Loucy (cell line): Measurements from ENCODE around the gene SNX7.

Source experiments
- H2AFZ ChIP-seq: fragments of 200-600 bp; sonication (generic); 2 replicates; pipeline ENCODE4 v1.6.0; 2016; ENCODE audit warnings: antibody characterized with exemption, mild to moderate bottlenecking, low read length, moderate library complexity
- H3F3A ChIP-seq: fragments of 200-600 bp; 2 replicates; pipeline ENCODE4 v1.6.0; 2016; ENCODE audit warnings: antibody characterized with exemption, low read depth, mild to moderate bottlenecking
- H3K27me3 ChIP-seq: fragments of 200-600 bp; sonication (generic); 2 replicates; pipeline ENCODE4 v1.6.1; 2014; ENCODE audit warnings: low read length, mild to moderate bottlenecking; ENCODE audit not compliant: insufficient read depth, poor library complexity, severe bottlenecking
- H3K36me3 ChIP-seq: fragments of 200-600 bp; sonication (generic); 2 replicates; pipeline ENCODE4 v1.6.1; 2016; ENCODE audit warnings: low read length; ENCODE audit not compliant: insufficient read depth
- H3K4me1 ChIP-seq: fragments of 200-600 bp; sonication (generic); 2 replicates; pipeline ENCODE4 v1.5.1; 2014; ENCODE audit warnings: low read length, mild to moderate bottlenecking; ENCODE audit not compliant: insufficient read depth, poor library complexity, severe bottlenecking
- H3K4me2 ChIP-seq: fragments of 200-600 bp; sonication (generic); 2 replicates; pipeline ENCODE4 v1.6.0; 2014; ENCODE audit warnings: antibody characterized with exemption, low read length, low read depth, mild to moderate bottlenecking; ENCODE audit not compliant: poor library complexity, severe bottlenecking
- H3K4me3 ChIP-seq: fragments of 200-600 bp; sonication (generic); 2 replicates; pipeline ENCODE4 v1.5.1; 2014; ENCODE audit warnings: low read length, mild to moderate bottlenecking, mixed read lengths; ENCODE audit not compliant: poor library complexity, severe bottlenecking
- H3K79me2 ChIP-seq: fragments of 200-600 bp; sonication (generic); 2 replicates; pipeline ENCODE4 v1.6.1; 2014; ENCODE audit warnings: low read length; ENCODE audit not compliant: insufficient read depth
- H3K9ac ChIP-seq: fragments of 200-600 bp; sonication (generic); 2 replicates; pipeline ENCODE4 v1.6.0; 2014; ENCODE audit warnings: mild to moderate bottlenecking, low read depth, low read length, moderate library complexity; ENCODE audit not compliant: poor library complexity, severe bottlenecking
- H3K9me2 ChIP-seq: fragments of 200-600 bp; sonication (generic); replicated peaks from 2 replicates; pipeline ENCODE4 v1.6.1; 2016; ENCODE audit warnings: low read depth, low read length, mixed read lengths
- H3K9me3 ChIP-seq: fragments of 200-600 bp; sonication (generic); 2 replicates; pipeline ENCODE4 v1.6.1; 2014; ENCODE audit warnings: mild to moderate bottlenecking, antibody characterized with exemption, low read length, low read depth; ENCODE audit not compliant: insufficient read depth
- H4K20me1 ChIP-seq: fragments of 200-600 bp; sonication (generic); 2 replicates; pipeline ENCODE4 v1.6.0; 2014; ENCODE audit warnings: antibody characterized with exemption, low read length, mild to moderate bottlenecking; ENCODE audit not compliant: insufficient read depth, poor library complexity, severe bottlenecking
- EZH2phosphoT487 ChIP-seq: fragments of 200-600 bp; IDR thresholded peaks from 2 replicates; pipeline ENCODE4 v1.6.1; 2018; ENCODE audit warnings: antibody characterized with exemption, mild to moderate bottlenecking, moderate library complexity, borderline replicate concordance
- TF ChIP-seq, protein P1 (sequence below): fragments of 200-600 bp; sonication (generic); conservative IDR thresholded peaks from 2 replicates; pipeline ENCODE4 v1.5.1; 2014; ENCODE audit warnings: mild to moderate bottlenecking, antibody characterized with exemption, low read length

SNX7 gene

DNA sequence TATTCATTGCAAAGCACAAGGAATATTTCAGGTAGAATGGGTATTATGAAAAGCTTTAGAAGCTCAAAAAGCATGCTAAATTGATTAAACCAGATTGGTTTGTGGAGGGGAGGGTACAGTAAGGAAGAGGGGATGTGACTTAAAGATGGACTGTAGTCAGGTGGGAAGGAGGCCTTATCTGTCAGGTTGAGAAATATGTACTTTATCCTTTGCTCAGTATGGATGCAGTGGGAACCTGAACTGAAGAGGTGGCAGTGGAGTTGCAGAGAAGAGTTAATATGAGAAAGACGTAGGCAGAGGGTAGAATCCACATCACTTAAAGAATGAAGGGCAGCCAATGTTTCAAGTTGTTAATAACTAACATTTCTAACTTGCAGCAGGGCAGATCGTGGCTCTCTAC, 44.1 kb downstream of the SNX7 start:
- H3K4me2 ChIP-seq: no peak overlapping the region

DNA sequence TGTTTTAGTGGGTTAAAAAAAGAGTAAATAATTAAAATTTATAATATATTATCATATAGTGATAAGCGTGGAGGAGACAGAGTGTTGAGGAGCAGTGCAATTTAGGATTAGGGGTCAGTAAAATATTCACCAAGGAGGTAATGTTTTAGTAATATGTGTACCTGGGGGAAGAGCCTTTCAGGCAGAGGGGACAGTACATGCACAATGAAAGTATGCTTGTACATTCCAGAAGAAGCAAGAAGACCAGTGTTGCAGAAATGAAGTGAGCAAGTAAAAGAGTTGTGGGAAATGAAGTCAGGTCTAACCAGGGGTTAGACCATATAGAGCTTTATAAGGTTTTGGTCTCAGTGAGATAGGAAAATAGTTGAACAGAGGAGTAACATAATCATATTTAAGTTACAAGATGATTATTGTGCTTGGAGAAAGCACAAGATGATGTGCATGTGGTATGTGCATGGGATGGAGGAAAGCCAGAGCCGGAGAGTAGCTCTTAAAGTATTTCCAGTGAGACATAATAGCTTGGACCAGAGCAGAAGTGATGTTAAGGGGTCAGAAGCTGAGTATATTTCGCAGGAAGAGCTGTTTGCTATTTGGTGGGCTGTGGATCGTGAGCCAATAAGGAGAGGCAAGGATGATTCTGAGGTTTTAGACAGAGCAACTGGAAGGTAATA, 44.8 kb downstream of the SNX7 start:
- Histone ChIP-seq H3K9me2 (no peaks in the 10 kb centered on the region), H2AFZ (no peak overlapping the region), H3K9me3 (no peaks in the 10 kb centered on the region), H3K27me3 (no peaks in the 10 kb centered on the region), H3K79me2 (no peaks in the 10 kb centered on the region), H3K4me2 (no peak overlapping the region), H3K4me1 (no peaks in the 10 kb centered on the region), H3K36me3 (no peaks in the 10 kb centered on the region), H3F3A (no peaks in the 10 kb centered on the region), H3K9ac (no peak overlapping the region), H3K4me3 (no peak overlapping the region), H4K20me1 (no peaks in the 10 kb centered on the region)
- no peak for TF ChIP-seq EZH2phosphoT487
- TF ChIP-seq, protein P1, sequence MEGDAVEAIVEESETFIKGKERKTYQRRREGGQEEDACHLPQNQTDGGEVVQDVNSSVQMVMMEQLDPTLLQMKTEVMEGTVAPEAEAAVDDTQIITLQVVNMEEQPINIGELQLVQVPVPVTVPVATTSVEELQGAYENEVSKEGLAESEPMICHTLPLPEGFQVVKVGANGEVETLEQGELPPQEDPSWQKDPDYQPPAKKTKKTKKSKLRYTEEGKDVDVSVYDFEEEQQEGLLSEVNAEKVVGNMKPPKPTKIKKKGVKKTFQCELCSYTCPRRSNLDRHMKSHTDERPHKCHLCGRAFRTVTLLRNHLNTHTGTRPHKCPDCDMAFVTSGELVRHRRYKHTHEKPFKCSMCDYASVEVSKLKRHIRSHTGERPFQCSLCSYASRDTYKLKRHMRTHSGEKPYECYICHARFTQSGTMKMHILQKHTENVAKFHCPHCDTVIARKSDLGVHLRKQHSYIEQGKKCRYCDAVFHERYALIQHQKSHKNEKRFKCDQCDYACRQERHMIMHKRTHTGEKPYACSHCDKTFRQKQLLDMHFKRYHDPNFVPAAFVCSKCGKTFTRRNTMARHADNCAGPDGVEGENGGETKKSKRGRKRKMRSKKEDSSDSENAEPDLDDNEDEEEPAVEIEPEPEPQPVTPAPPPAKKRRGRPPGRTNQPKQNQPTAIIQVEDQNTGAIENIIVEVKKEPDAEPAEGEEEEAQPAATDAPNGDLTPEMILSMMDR: no peak

More for the DNA sequence above, 44.1 kb downstream of the SNX7 start:
- no peaks in the 10 kb centered on the region for H3K9me3 ChIP-seq
- no peaks in the 10 kb centered on the region for H4K20me1 ChIP-seq
- no peaks in the 10 kb centered on the region for H3K27me3 ChIP-seq
- H3K79me2 ChIP-seq: no peaks in the 10 kb centered on the region
- H3K9ac ChIP-seq: no peak overlapping the region
- TF ChIP-seq, protein P1: no peak
- TF ChIP-seq EZH2phosphoT487: no peak
- no peak overlapping the region for H2AFZ ChIP-seq
- no peaks in the 10 kb centered on the region for H3K4me1 ChIP-seq
- no peaks in the 10 kb centered on the region for H3K9me2 ChIP-seq
- H3K4me3 ChIP-seq: no peak overlapping the region
- H3F3A ChIP-seq: no peaks in the 10 kb centered on the region
- no peaks in the 10 kb centered on the region for H3K36me3 ChIP-seq

DNA sequence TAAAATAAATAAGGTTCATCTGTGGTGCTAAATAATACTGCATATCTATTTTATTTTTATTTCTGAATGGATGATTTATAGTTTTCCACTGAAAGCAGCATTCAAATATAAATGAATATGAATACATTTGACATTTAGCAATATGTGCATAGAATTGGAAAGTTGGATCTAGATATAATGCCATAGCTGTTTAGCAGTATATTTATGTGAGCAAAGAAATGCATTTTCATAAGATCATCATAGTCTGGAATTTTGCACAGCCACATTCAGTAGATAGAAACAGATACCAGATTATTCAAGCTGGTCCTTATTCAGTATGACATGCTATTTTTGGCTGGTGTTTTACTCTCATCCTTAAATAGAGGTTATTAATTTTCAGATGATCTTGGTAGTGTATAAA, 46.0 kb downstream of the SNX7 start:
- Histone ChIP-seq H2AFZ (no peak overlapping the region), H3K9me3 (no peaks in the 10 kb centered on the region), H3K79me2 (no peaks in the 10 kb centered on the region), H3K36me3 (no peaks in the 10 kb centered on the region), H3K4me1 (no peaks in the 10 kb centered on the region), H3K27me3 (no peaks in the 10 kb centered on the region), H3K9me2 (no peaks in the 10 kb centered on the region), H4K20me1 (no peaks in the 10 kb centered on the region), H3K4me2 (no peak overlapping the region), H3K9ac (no peak overlapping the region), H3F3A (no peaks in the 10 kb centered on the region), H3K4me3 (no peak overlapping the region)
- TF ChIP-seq, protein P1: no peak
- no peak for TF ChIP-seq EZH2phosphoT487
